Bronchial epithelial cell (primary cell): ENCODE data around the gene KRTAP4-6. TPM values are rescaled to one million over a fixed set of nuclear protein-coding genes. Genes with fewer than 3 reads are reported as not detected.

Experiments used
- DNase-seq: peaks from one replicate; pipeline ENCODE4 v3.0.0-alpha.2; 2010; ENCODE audit warnings: low read depth
- FAIRE-seq: peaks from 2 replicates; lab custom pipeline; 2011; peaks lifted over from hg19 to GRCh38; lab: Jason Lieb, UNC
- H3K27me3 ChIP-seq: 2 replicates; pipeline ENCODE4 v1.5.1; 2011; ENCODE audit warnings: low read length; ENCODE audit not compliant: control insufficient read depth, insufficient read depth
- H3K36me3 ChIP-seq: 2 replicates; pipeline ENCODE4 v1.5.1; 2011; ENCODE audit warnings: low read length; ENCODE audit not compliant: control insufficient read depth, insufficient read depth
- H3K4me3 ChIP-seq: 2 replicates; pipeline ENCODE4 v1.5.1; 2011; ENCODE audit warnings: mild to moderate bottlenecking, low read depth, low read length, control low read depth
- total RNA-seq: library from RNA; depleted of rRNA; stranded (reverse); fragments of >200 nt; gene quantifications from 2 replicates; pipeline ENCODE4 v1.2.1, GENCODE V29; 2014
- TF ChIP-seq, protein P1 (sequence below): IDR thresholded peaks from 2 replicates; pipeline ENCODE4 v1.5.1; 2011; ENCODE audit warnings: mild to moderate bottlenecking, moderate library complexity, low read length, control low read depth, inconsistent platforms; ENCODE audit not compliant: insufficient read depth, severe bottlenecking

The KRTAP4-6 gene
- total RNA-seq, 1 donor from 2014 or later, result not detected

DNA sequence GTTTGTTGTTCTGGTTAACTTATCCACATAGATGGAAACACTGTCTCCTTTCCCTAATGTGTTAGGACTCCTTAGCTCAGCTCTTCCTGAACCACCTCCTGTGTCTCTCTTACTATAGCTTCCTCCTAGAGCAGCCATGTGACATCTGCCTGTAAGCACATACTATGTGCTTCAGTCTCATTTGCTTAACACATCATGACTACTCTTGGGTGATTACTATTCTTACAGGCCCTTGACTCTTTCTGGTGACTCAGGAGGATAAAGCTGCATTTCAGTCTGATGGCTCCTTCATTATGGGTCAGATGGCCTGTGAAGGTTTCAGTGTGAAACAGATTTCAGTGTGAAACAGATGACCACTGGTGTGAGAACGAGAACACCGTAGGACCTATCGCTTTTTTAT lies 38.0 kb upstream of the KRTAP4-6 start:
- DNase-seq (peak; percentile 83), FAIRE-seq (peak; percentile 81)
- TF ChIP-seq, protein P1, sequence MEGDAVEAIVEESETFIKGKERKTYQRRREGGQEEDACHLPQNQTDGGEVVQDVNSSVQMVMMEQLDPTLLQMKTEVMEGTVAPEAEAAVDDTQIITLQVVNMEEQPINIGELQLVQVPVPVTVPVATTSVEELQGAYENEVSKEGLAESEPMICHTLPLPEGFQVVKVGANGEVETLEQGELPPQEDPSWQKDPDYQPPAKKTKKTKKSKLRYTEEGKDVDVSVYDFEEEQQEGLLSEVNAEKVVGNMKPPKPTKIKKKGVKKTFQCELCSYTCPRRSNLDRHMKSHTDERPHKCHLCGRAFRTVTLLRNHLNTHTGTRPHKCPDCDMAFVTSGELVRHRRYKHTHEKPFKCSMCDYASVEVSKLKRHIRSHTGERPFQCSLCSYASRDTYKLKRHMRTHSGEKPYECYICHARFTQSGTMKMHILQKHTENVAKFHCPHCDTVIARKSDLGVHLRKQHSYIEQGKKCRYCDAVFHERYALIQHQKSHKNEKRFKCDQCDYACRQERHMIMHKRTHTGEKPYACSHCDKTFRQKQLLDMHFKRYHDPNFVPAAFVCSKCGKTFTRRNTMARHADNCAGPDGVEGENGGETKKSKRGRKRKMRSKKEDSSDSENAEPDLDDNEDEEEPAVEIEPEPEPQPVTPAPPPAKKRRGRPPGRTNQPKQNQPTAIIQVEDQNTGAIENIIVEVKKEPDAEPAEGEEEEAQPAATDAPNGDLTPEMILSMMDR, result no peak
- no peak overlapping the region for H3K4me3 ChIP-seq
- H3K27me3 ChIP-seq, result no peaks in the 10 kb centered on the region
- H3K36me3 ChIP-seq, result no peaks in the 10 kb centered on the region

DNA sequence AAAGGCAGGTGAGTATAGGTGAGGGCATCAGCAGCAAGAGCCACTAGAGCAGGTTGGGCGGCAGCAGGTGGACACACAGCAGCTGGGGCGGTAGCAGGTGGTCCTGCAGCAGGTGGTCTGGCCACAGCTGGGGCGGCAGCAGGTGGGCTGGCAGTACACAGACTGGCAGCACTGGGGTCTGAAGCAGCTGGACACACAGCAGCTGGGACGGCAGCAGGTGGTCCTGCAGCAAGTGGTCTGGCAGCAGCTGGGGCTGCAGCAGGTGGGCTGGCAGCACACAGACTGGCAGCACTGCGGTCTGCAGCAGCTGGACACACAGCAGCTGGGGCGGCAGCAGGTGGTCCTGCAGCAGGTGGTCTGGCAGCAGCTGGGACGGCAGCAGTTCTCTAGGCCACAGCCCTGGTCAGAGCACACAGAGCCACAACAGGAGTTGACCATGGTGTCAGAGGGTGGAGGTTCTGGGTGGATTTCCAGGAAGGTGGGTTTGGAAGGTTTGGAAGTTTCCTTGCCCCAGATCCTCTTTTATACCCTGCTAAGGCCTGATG lies 37.5 kb upstream of the KRTAP4-6 start, which contains the start of gene KRTAP4-2:
KRTAP4-2 (minus strand) TSS at position 495 of the 545 bp plus-strand sequence; CDS start at position 438, 57 bp downstream.
- Histone ChIP-seq H3K4me3 (no peak within 1 kb of the TSS), H3K27me3 (no peaks in the 10 kb centered on the region), H3K36me3 (no peaks in the 10 kb centered on the region)
- DNase-seq (no peak), FAIRE-seq (no peak)
- TF ChIP-seq, protein P1, result no peak

DNA sequence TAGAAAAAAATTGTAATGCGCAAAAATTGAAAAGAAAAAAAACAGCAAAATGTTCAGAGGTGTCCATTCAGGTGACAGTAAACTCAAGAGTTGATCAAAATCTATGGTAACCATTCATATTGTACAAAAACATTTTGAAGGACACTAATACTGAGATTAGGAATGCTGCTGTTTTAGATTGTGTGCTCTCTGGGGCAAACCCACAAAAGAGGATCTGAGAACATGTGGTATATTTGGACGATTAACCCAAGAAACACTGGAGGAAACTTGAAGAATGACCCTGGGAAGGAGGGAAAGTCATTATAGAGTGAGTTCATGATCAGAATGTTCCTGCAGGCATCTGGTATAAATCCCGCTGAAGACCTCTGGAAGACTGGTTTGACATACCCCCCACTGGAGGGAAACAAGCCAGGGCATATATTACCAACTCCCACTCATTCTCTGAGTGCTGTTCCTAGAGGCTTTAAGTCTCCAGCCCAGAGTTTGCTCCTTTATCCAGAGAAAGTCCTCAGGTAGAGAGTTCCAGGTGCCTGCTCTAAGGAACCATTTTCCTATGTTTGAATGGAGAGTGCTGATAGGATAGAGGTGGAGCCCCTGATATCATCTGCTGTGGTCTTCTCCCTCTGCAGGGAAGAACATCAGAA lies 36.5 kb upstream of the KRTAP4-6 start:
- no peak for DNase-seq
- no peak for FAIRE-seq
- TF ChIP-seq, protein P1, result no peak
- H3K36me3 ChIP-seq, result no peaks in the 10 kb centered on the region
- H3K27me3 ChIP-seq, result no peaks in the 10 kb centered on the region
- H3K4me3 ChIP-seq, result no peak overlapping the region

DNA sequence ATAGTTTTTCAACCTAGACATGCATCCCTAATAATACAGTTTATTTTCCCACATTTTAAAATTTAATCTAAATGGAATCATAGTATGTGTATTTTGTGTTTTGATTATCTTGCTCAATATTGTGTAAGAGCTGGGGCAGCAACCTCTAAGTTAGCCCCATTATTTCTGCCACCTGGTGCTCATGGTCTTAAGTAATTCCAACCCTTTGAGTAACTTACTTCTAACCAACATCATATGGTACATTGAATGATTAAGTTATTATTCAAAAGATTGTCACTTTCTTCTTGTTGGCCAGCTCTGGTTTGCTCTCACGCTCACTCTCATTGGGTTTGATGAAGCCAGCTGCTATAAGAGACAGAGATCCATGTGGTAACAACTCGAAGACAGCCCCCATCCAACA lies 31.5 kb upstream of the KRTAP4-6 start:
- Histone ChIP-seq H3K4me3 (no peak overlapping the region), H3K36me3 (no peaks in the 10 kb centered on the region), H3K27me3 (no peaks in the 10 kb centered on the region)
- no peak for DNase-seq
- no peak for FAIRE-seq
- TF ChIP-seq, protein P1, result no peak

DNA sequence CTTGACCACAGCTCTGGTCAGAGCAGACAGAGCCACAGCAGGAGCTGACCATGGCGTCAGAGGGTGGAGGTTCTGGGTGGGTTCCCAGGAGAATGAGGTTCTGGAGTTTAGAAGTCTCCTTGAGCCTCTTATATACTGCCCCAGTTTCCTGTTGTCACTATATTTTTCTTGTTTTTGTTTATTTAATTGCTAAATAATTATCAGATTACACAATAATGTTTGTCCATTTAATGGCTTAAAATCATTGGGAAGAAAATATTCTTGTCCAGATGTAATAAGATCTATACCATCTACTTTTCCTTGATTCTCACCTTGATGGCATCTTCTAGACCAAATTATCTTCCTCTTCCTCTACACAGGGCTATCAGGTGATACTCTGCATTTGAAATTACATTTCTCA lies 27.8 kb upstream of the KRTAP4-6 start, which contains the start of gene KRTAP4-3:
KRTAP4-3 (minus strand) TSS at position 101 of the 400 bp plus-strand sequence; CDS start at position 52, 49 bp downstream.
- H3K36me3 ChIP-seq, result no peaks in the 10 kb centered on the region
- FAIRE-seq, result no peak

More for the DNA sequence above, 27.8 kb upstream of the KRTAP4-6 start, which contains the start of gene KRTAP4-3:
- H3K4me3 ChIP-seq, result no peak within 1 kb of the TSS
- H3K27me3 ChIP-seq, result no peaks in the 10 kb centered on the region
- TF ChIP-seq, protein P1, result no peak
- no peak for DNase-seq
